HEK293 (cell line): Measurements from ENCODE around the gene PMVK.

Experiments
- CTCF ChIA-PET: fragments of 350-600 bp; formaldehyde crosslinking; extraction: SDS; loops from one replicate; lab custom pipeline; 2021; ENCODE audit warnings: antibody characterized with exemption; lab: Yijun Ruan, JAX
- POLR2A ChIA-PET: fragments of 300-600 bp; formaldehyde crosslinking; extraction: SDS; loops from one replicate; lab custom pipeline; 2020; ENCODE audit warnings: antibody characterized with exemption, inconsistent platforms; lab: Yijun Ruan, JAX
- H3K27ac ChIP-seq: fragments of 200-500 bp; sonication (Bioruptor generic); 2 replicates; pipeline ENCODE4 v1.5.1; 2014; ENCODE audit warnings: low read depth, low read length, control low read depth, inconsistent platforms; ENCODE audit errors: extremely low read depth
- H3K36me3 ChIP-seq, 2 experiments: fragments of 200-500 bp in 1 of 2; sonication (Bioruptor generic) in 1 of 2; 1 replicate in 1 of 2; 2 replicates in 1 of 2; pipeline ENCODE4 v1.5.1; 2014 to 2017; ENCODE audit warnings: inconsistent platforms in 2 of 2, low read length in 2 of 2; ENCODE audit not compliant: control insufficient read depth in 2 of 2, insufficient read depth in 1 of 2
- H3K4me1 ChIP-seq: fragments of 200-500 bp; sonication (Bioruptor generic); 2 replicates; pipeline ENCODE4 v1.5.1; 2014; ENCODE audit warnings: mild to moderate bottlenecking, low read length, inconsistent platforms; ENCODE audit not compliant: control insufficient read depth, insufficient read depth
- H3K4me3 ChIP-seq: 2 replicates; pipeline ENCODE4 v1.5.1; 2011; ENCODE audit warnings: low read depth, mild to moderate bottlenecking, control low read depth, low read length, moderate library complexity
- H3K9me3 ChIP-seq: fragments of 200-500 bp; sonication (Bioruptor generic); 2 replicates; pipeline ENCODE4 v1.5.1; 2014; ENCODE audit warnings: low read depth, low read length, inconsistent platforms; ENCODE audit not compliant: control insufficient read depth, insufficient read depth
- GLI4 ChIP-seq: fragments of 450-650 bp; formaldehyde crosslinking; IDR thresholded peaks from 2 replicates; pipeline ENCODE4 v1.5.1; 2016; ENCODE audit warnings: missing biosample characterization, missing genetic modification characterization
- GLIS1 ChIP-seq: fragments of 450-650 bp; formaldehyde crosslinking; IDR thresholded peaks from 2 replicates; pipeline ENCODE4 v1.5.1; 2016; ENCODE audit warnings: missing biosample characterization, missing genetic modification characterization
- IKZF3 ChIP-seq: fragments of 450-650 bp; IDR thresholded peaks from 2 replicates; pipeline ENCODE4 v1.5.0; 2018; ENCODE audit warnings: missing biosample characterization, mild to moderate bottlenecking, missing genetic modification characterization, moderate library complexity
- MYNN ChIP-seq: fragments of 450-650 bp; formaldehyde crosslinking; IDR thresholded peaks from 2 replicates; pipeline ENCODE4 v1.5.1; 2016; ENCODE audit warnings: missing biosample characterization, missing genetic modification characterization, borderline replicate concordance
- SP7 ChIP-seq: fragments of 450-650 bp; formaldehyde crosslinking; IDR thresholded peaks from 2 replicates; pipeline ENCODE4 v1.5.1; 2016; ENCODE audit warnings: missing biosample characterization, missing genetic modification characterization
- ZBTB17 ChIP-seq: fragments of 450-650 bp; formaldehyde crosslinking; IDR thresholded peaks from 2 replicates; pipeline ENCODE4 v1.5.1; 2016; ENCODE audit warnings: missing biosample characterization, missing genetic modification characterization
- ZEB2 ChIP-seq: fragments of 450-650 bp; formaldehyde crosslinking; IDR thresholded peaks from 2 replicates; pipeline ENCODE4 v1.5.1; 2016; ENCODE audit warnings: missing biosample characterization, missing genetic modification characterization
- ZFHX2 ChIP-seq: fragments of 450-650 bp; formaldehyde crosslinking; conservative IDR thresholded peaks from 2 replicates; pipeline ENCODE4 v1.5.1; 2016; ENCODE audit warnings: missing biosample characterization, missing genetic modification characterization
- ZNF248 ChIP-seq: fragments of 450-650 bp; formaldehyde crosslinking; IDR thresholded peaks from 2 replicates; pipeline ENCODE4 v1.5.1; 2017; ENCODE audit warnings: missing biosample characterization, missing genetic modification characterization
- ZNF394 ChIP-seq: fragments of 450-650 bp; formaldehyde crosslinking; IDR thresholded peaks from 2 replicates; pipeline ENCODE4 v1.5.1; 2016; ENCODE audit warnings: missing biosample characterization, missing genetic modification characterization, mild to moderate bottlenecking, moderate library complexity, borderline replicate concordance
- ZNF600 ChIP-seq: fragments of 450-650 bp; formaldehyde crosslinking; IDR thresholded peaks from 2 replicates; pipeline ENCODE4 v1.5.1; 2016; ENCODE audit warnings: missing biosample characterization, missing genetic modification characterization
- ZNF626 ChIP-seq: fragments of 450-650 bp; sonication (Bioruptor Pico); formaldehyde crosslinking; IDR thresholded peaks from 2 replicates; pipeline ENCODE4 v1.5.1; 2018; ENCODE audit warnings: missing biosample characterization, missing genetic modification characterization, inconsistent platforms
- ZNF654 ChIP-seq: fragments of 450-650 bp; formaldehyde crosslinking; IDR thresholded peaks from 2 replicates; pipeline ENCODE4 v1.5.1; 2016; ENCODE audit warnings: low read depth, missing biosample characterization, missing genetic modification characterization
- ZNF658 ChIP-seq: fragments of 450-650 bp; formaldehyde crosslinking; IDR thresholded peaks from 2 replicates; pipeline ENCODE4; 2016; ENCODE audit warnings: missing biosample characterization, missing genetic modification characterization
- ZNF776 ChIP-seq: fragments of 450-650 bp; formaldehyde crosslinking; IDR thresholded peaks from 2 replicates; pipeline ENCODE4 v1.5.0; 2017; ENCODE audit warnings: missing biosample characterization, missing genetic modification characterization, borderline replicate concordance
- TF ChIP-seq, protein P1 (sequence below): fragments of 450-650 bp; formaldehyde crosslinking; conservative IDR thresholded peaks from 2 replicates; pipeline ENCODE4 v1.5.1; 2016; ENCODE audit warnings: low read depth, missing biosample characterization, missing genetic modification characterization
- TF ChIP-seq, protein P2 (sequence below): fragments of 450-650 bp; formaldehyde crosslinking; IDR thresholded peaks from 2 replicates; pipeline ENCODE4 v1.5.1; 2016; ENCODE audit warnings: missing biosample characterization, missing genetic modification characterization
- TF ChIP-seq, protein P3 (sequence below): fragments of 450-650 bp; formaldehyde crosslinking; IDR thresholded peaks from 2 replicates; pipeline ENCODE4 v1.5.1; 2016; ENCODE audit warnings: missing biosample characterization, missing genetic modification characterization
- TF ChIP-seq, protein P4 (sequence below): fragments of 450-650 bp; formaldehyde crosslinking; IDR thresholded peaks from 2 replicates; pipeline ENCODE4 v1.5.1; 2016; ENCODE audit warnings: missing biosample characterization, missing genetic modification characterization

The PMVK gene

DNA sequence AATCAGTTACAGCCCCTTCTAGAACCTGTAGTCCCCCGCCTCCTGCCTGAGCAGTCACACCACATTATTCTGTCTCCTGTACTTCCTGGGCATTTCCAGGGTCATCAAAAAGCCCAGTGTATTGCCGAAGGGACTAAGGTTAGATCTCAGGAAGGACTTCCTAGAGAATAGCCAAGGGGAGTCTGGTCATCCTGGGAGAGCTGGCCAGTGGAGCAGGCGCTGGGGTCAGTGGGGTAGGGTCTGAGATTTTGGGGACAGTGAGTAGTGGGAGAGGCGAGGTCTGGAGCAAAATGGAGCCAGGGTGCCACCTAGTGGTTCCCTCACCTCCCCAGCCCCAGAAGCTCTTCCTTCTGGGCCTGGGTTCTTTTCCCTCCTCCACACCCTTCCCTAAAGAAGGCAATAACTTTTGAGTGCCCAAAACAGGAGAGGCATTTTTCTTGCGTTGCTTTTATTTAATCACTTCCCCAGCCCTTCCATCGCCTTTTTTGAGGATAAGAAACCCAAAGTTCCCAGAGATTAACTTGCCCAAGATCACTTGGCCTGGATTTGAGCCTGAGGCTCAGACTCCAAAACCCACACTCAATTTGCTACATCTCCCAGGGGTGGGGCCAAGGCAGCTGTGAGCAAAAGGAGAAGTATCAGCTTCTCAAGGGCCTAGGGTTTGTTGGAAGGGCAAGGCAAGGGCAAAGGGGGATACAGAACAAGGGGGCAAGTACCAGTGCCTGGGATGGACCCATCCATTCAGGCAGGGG is 7.3 kb upstream of the PMVK start (continued):
- TF ChIP-seq, protein P1, sequence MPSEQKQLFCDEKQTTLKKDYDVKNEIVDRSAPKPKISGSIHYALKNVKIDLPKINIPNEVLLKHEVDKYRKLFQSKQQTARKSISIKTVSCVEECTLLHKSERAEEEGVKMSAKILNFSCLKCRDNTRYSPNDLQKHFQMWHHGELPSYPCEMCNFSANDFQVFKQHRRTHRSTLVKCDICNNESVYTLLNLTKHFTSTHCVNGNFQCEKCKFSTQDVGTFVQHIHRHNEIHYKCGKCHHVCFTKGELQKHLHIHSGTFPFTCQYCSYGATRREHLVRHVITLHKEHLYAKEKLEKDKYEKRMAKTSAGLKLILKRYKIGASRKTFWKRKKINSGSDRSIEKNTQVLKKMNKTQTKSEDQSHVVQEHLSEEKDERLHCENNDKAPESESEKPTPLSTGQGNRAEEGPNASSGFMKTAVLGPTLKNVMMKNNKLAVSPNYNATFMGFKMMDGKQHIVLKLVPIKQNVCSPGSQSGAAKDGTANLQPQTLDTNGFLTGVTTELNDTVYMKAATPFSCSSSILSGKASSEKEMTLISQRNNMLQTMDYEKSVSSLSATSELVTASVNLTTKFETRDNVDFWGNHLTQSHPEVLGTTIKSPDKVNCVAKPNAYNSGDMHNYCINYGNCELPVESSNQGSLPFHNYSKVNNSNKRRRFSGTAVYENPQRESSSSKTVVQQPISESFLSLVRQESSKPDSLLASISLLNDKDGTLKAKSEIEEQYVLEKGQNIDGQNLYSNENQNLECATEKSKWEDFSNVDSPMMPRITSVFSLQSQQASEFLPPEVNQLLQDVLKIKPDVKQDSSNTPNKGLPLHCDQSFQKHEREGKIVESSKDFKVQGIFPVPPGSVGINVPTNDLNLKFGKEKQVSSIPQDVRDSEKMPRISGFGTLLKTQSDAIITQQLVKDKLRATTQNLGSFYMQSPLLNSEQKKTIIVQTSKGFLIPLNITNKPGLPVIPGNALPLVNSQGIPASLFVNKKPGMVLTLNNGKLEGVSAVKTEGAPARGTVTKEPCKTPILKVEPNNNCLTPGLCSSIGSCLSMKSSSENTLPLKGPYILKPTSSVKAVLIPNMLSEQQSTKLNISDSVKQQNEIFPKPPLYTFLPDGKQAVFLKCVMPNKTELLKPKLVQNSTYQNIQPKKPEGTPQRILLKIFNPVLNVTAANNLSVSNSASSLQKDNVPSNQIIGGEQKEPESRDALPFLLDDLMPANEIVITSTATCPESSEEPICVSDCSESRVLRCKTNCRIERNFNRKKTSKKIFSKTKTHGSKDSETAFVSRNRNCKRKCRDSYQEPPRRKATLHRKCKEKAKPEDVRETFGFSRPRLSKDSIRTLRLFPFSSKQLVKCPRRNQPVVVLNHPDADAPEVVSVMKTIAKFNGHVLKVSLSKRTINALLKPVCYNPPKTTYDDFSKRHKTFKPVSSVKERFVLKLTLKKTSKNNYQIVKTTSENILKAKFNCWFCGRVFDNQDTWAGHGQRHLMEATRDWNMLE (tag by site-specific recombination) = no peak
- TF ChIP-seq ZFHX2 = no peak
- no peak for TF ChIP-seq ZNF394 (tag by site-specific recombination)
- peak; percentile 93 for TF ChIP-seq ZNF654 (tag by site-specific recombination)
- TF ChIP-seq, protein P2, sequence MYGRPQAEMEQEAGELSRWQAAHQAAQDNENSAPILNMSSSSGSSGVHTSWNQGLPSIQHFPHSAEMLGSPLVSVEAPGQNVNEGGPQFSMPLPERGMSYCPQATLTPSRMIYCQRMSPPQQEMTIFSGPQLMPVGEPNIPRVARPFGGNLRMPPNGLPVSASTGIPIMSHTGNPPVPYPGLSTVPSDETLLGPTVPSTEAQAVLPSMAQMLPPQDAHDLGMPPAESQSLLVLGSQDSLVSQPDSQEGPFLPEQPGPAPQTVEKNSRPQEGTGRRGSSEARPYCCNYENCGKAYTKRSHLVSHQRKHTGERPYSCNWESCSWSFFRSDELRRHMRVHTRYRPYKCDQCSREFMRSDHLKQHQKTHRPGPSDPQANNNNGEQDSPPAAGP (tag by site-specific recombination) = peak; percentile 51; the same call in 1 of the 2 replicates
- no peak for TF ChIP-seq ZNF626 (tag by site-specific recombination)
- TF ChIP-seq GLIS1 = no peak
- 0 out of 2 replicates have a peak, but pooled peaks have one; percentile 30 for TF ChIP-seq SP7 (tag by site-specific recombination)
- 0 out of 2 replicates have a peak, but pooled peaks have one; percentile 18 for TF ChIP-seq ZEB2 (tag by site-specific recombination)
- no peak for TF ChIP-seq ZNF248 (tag by site-specific recombination)
- no peak for TF ChIP-seq ZNF600
- peak; percentile 26; the same call in 1 of the 2 replicates for TF ChIP-seq ZBTB17 (tag by site-specific recombination)
- no peak for TF ChIP-seq GLI4 (tag by site-specific recombination)
- TF ChIP-seq, protein P3, sequence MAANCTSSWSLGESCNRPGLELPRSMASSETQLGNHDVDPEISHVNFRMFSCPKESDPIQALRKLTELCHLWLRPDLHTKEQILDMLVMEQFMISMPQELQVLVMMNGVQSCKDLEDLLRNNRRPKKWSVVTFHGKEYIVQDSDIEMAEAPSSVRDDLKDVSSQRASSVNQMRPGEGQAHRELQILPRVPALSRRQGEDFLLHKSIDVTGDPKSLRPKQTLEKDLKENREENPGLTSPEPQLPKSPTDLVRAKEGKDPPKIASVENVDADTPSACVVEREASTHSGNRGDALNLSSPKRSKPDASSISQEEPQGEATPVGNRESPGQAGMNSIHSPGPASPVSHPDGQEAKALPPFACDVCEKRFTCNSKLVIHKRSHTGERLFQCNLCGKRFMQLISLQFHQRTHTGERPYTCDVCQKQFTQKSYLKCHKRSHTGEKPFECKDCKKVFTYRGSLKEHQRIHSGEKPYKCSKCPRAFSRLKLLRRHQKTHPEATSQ = no peak
- TF ChIP-seq IKZF3 = peak; percentile 42; the same call in 1 of the 2 replicates
- no peak for TF ChIP-seq ZNF658 (tag by site-specific recombination)
- TF ChIP-seq, all 188 proteins: peak for 9

DNA sequence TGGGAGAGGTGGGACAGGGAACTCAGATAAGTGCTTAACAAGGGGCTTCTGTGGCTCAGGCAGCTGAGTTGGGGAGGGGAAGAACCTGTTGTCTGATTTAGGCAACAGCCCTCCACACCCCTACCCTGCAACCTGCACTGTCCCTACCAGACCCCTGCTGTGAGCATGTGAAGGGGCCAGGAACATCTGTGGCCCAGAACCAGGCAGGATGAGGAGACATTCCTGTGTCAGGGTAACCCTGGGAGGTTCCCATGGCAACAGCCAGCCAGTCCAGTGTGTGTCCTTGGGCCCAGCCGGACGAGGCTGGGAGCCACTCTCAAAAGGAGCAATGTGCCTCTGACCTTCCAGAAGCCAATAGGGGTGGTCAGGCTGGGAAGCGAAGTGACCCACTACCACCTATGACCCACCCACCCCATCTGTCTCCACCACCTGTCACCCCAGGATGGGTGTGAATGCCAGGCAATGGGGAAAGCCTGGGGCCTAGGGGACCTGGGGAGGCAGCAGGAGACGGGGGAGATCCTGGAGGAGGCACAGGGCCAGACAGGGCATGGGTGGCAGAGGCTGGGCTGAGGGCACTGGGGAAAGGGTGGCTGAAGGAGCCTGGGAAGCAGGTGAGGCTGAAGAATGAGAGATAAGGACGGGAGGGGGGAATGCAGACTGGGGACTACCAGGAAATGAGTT is 5.0 kb upstream of the PMVK start:
- H3K27ac ChIP-seq = no peak overlapping the region
- TF ChIP-seq, protein P4, sequence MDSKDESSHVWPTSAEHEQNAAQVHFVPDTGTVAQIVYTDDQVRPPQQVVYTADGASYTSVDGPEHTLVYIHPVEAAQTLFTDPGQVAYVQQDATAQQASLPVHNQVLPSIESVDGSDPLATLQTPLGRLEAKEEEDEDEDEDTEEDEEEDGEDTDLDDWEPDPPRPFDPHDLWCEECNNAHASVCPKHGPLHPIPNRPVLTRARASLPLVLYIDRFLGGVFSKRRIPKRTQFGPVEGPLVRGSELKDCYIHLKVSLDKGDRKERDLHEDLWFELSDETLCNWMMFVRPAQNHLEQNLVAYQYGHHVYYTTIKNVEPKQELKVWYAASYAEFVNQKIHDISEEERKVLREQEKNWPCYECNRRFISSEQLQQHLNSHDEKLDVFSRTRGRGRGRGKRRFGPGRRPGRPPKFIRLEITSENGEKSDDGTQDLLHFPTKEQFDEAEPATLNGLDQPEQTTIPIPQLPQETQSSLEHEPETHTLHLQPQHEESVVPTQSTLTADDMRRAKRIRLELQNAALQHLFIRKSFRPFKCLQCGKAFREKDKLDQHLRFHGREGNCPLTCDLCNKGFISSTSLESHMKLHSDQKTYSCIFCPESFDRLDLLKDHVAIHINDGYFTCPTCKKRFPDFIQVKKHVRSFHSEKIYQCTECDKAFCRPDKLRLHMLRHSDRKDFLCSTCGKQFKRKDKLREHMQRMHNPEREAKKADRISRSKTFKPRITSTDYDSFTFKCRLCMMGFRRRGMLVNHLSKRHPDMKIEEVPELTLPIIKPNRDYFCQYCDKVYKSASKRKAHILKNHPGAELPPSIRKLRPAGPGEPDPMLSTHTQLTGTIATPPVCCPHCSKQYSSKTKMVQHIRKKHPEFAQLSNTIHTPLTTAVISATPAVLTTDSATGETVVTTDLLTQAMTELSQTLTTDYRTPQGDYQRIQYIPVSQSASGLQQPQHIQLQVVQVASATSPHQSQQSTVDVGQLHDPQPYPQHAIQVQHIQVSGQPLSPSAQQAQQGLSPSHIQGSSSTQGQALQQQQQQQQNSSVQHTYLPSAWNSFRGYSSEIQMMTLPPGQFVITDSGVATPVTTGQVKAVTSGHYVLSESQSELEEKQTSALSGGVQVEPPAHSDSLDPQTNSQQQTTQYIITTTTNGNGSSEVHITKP (tag by site-specific recombination) = peak; percentile 17; the same call in 1 of the 2 replicates
- TF ChIP-seq ZNF776 (tag by site-specific recombination) = no peak
- peak; percentile 76 for TF ChIP-seq MYNN
- no peaks in the 10 kb centered on the region for H3K4me1 ChIP-seq
- H3K4me3 ChIP-seq = no peak overlapping the region
- H3K9me3 ChIP-seq = no peaks in the 10 kb centered on the region
- peaks cover 0 to 8% of the 10 kb centered on the region in 2 experiments; a peak in 1 of 3 replicates for H3K36me3 ChIP-seq
- POLR2A ChIA-PET = no interaction called here
- CTCF ChIA-PET = interaction anchor here (1.5 kb wide), 1 partner anchor 382 kb away, joined by 5 read pairs; no protein-coding TSS in a partner anchor
